DMS53 treated with DMSO at 0.1 percent for 48 hours (cell line): ENCODE measurements around the gene RNU5B-1.
A peak's percentile ranks its signal among the peaks of the same experiment; 100 is the strongest.

ENCODE experiments used
- DNase-seq: peaks from one replicate; lab custom pipeline; 2025; ENCODE audit not compliant: unreplicated experiment; lab: John Stamatoyannopoulos, UW

RNU5B-1 gene

GRCh38 chr15:65304381-65305149 is at the start of gene RNU5B-1:
Gene RNU5B-1 (plus strand): TSS chr15:65304677.
- DNase-seq: peak; percentile 81

GRCh38 chr15:65254758-65255157 is 49.7 kb upstream of the RNU5B-1 start:
- no peak for DNase-seq

- no peak for DNase-seq
Measured at GRCh38 chr15:65255486-65256140, 48.9 kb upstream of the RNU5B-1 start.

GRCh38 chr15:65258375-65259262 is 45.9 kb upstream of the RNU5B-1 start:
- DNase-seq: no peak

GRCh38 chr15:65259367-65259797 is 45.1 kb upstream of the RNU5B-1 start:
- no peak for DNase-seq

- no peak for DNase-seq
Measured at GRCh38 chr15:65260968-65261367, 43.5 kb upstream of the RNU5B-1 start.

- DNase-seq: no peak
Measured at GRCh38 chr15:65263313-65263712, 41.2 kb upstream of the RNU5B-1 start.

- no peak for DNase-seq
Measured at GRCh38 chr15:65264863-65265430, 39.5 kb upstream of the RNU5B-1 start.

- DNase-seq: no peak
Measured at GRCh38 chr15:65266469-65266868, 38.0 kb upstream of the RNU5B-1 start.

GRCh38 chr15:65268411-65268810 is 36.1 kb upstream of the RNU5B-1 start:
- no peak for DNase-seq

- DNase-seq: peak; percentile 26
Measured at GRCh38 chr15:65270811-65271545, 33.5 kb upstream of the RNU5B-1 start.

GRCh38 chr15:65275104-65275727 is 29.3 kb upstream of the RNU5B-1 start:
- DNase-seq: no peak

GRCh38 chr15:65275728-65276126 is 28.8 kb upstream of the RNU5B-1 start:
- DNase-seq: peak; percentile 31

GRCh38 chr15:65277015-65277414 is 27.5 kb upstream of the RNU5B-1 start:
- no peak for DNase-seq

- no peak for DNase-seq
Measured at GRCh38 chr15:65278480-65278879, 26.0 kb upstream of the RNU5B-1 start.

GRCh38 chr15:65285291-65286068 is 19.0 kb upstream of the RNU5B-1 start:
- DNase-seq: no peak

GRCh38 chr15:65286069-65286703 is 18.3 kb upstream of the RNU5B-1 start:
- peak; percentile 38 for DNase-seq

GRCh38 chr15:65286704-65287519 is 17.6 kb upstream of the RNU5B-1 start, which contains the start of gene PARP16:
Gene PARP16 (minus strand): TSS chr15:65286883. CDS start chr15:65286426, 457 bp downstream.
- DNase-seq: peak; percentile 68
